Liver (tissue), 9 donors: ENCODE data around the gene HOXD12. TPM values are rescaled to one million over a fixed set of nuclear protein-coding genes. Genes with fewer than 3 reads are reported as not detected.

ENCODE experiments used
- DNase-seq: peaks from one replicate; pipeline ENCODE4 v3.0.0-alpha.2; 2017; ENCODE audit warnings: low spot score
- H3K27ac ChIP-seq, 2 donors: one replicate each; pipeline ENCODE4 v1.7.0; 2013; ENCODE audit warnings: inconsistent platforms in 2 of 2, low read length in 2 of 2, control low read depth in 1 of 2, low read depth in 1 of 2, mild to moderate bottlenecking in 1 of 2
- H3K27me3 ChIP-seq, 4 donors: one replicate each; pipeline versions ENCODE4 v1.6.1 to v1.7.0; 2013; ENCODE audit warnings: low read length in 3 of 4, inconsistent platforms in 1 of 4, mild to moderate bottlenecking in 1 of 4, moderate library complexity in 1 of 4; ENCODE audit not compliant: control insufficient read depth in 4 of 4, insufficient read depth in 4 of 4
- H3K36me3 ChIP-seq, 4 donors: one replicate each; pipeline versions ENCODE4 v1.6.1 to v1.7.0; 2013; ENCODE audit warnings: low read length in 3 of 4, mild to moderate bottlenecking in 3 of 4, low read depth in 1 of 4, moderate library complexity in 1 of 4; ENCODE audit not compliant: control insufficient read depth in 4 of 4, insufficient read depth in 3 of 4
- H3K4me1 ChIP-seq, 4 donors: one replicate each; pipeline versions ENCODE4 v1.6.1 to v1.7.0; 2013; ENCODE audit warnings: low read length in 3 of 4, mild to moderate bottlenecking in 3 of 4, moderate library complexity in 1 of 4; ENCODE audit not compliant: control insufficient read depth in 4 of 4, insufficient read depth in 4 of 4
- H3K4me3 ChIP-seq, 3 donors: one replicate each; pipeline versions ENCODE4 v1.6.1 to v1.7.0; 2013; ENCODE audit warnings: low read length in 3 of 3, control low read depth in 1 of 3, low read depth in 1 of 3, mild to moderate bottlenecking in 1 of 3
- H3K9ac ChIP-seq, 2 donors: one replicate each; pipeline ENCODE4 v1.7.0; 2013; ENCODE audit warnings: low read length in 2 of 2, mild to moderate bottlenecking in 2 of 2, moderate library complexity in 2 of 2, control low read depth in 1 of 2, low read depth in 1 of 2
- H3K9me3 ChIP-seq, 4 donors: one replicate each; pipeline versions ENCODE4 v1.6.1 to v1.7.0; 2013; ENCODE audit warnings: low read length in 3 of 4; ENCODE audit not compliant: control insufficient read depth in 4 of 4
- EGR1 ChIP-seq, 2 donors: IDR thresholded peaks; 2 replicates each; pipeline ENCODE4 v1.6.1; 2016 to 2018; ENCODE audit warnings: antibody characterized with exemption in 2 of 2, low read depth in 2 of 2
- FOXA2 ChIP-seq: IDR thresholded peaks from 2 replicates; pipeline ENCODE4 v1.6.1; 2016; ENCODE audit warnings: antibody characterized with exemption
- GABPA ChIP-seq, 2 donors: IDR thresholded peaks in 1 of 2; conservative IDR thresholded peaks in 1 of 2; 2 replicates each; pipeline ENCODE4 v1.6.1; 2016; ENCODE audit warnings: antibody characterized with exemption in 2 of 2, mild to moderate bottlenecking in 1 of 2, moderate library complexity in 1 of 2
- HNF4A ChIP-seq, 2 donors: conservative IDR thresholded peaks; 2 replicates each; pipeline ENCODE4 v1.6.1; 2016; ENCODE audit warnings: antibody characterized with exemption in 2 of 2, mild to moderate bottlenecking in 2 of 2
- HNF4G ChIP-seq: IDR thresholded peaks from 2 replicates; pipeline ENCODE4 v1.6.1; 2016; ENCODE audit warnings: antibody characterized with exemption
- JUND ChIP-seq, 2 donors: IDR thresholded peaks; 2 replicates each; pipeline ENCODE4 v1.6.1; 2016; ENCODE audit warnings: antibody characterized with exemption in 2 of 2
- NR2F2 ChIP-seq: IDR thresholded peaks from 2 replicates; pipeline ENCODE4 v1.6.1; 2016; ENCODE audit warnings: antibody characterized with exemption
- RAD21 ChIP-seq, 2 donors: IDR thresholded peaks; 2 replicates each; pipeline ENCODE4 v1.6.1; 2016; ENCODE audit warnings: antibody characterized with exemption in 2 of 2, mild to moderate bottlenecking in 2 of 2
- REST ChIP-seq: IDR thresholded peaks from 2 replicates; pipeline ENCODE4 v1.6.1; 2016; ENCODE audit warnings: antibody characterized with exemption, mild to moderate bottlenecking
- RXRA ChIP-seq, 2 donors: IDR thresholded peaks; 2 replicates each; pipeline ENCODE4 v1.6.1; 2017 to 2018; ENCODE audit warnings: antibody characterized with exemption in 2 of 2, mild to moderate bottlenecking in 1 of 2
- SP1 ChIP-seq: IDR thresholded peaks from 2 replicates; pipeline ENCODE4 v1.6.1; 2018; ENCODE audit warnings: antibody characterized with exemption, mild to moderate bottlenecking
- TAF1 ChIP-seq: conservative IDR thresholded peaks from 2 replicates; pipeline ENCODE4 v1.6.1; 2016; ENCODE audit warnings: antibody characterized with exemption, mild to moderate bottlenecking
- YY1 ChIP-seq: IDR thresholded peaks from 2 replicates; pipeline ENCODE4 v1.6.1; 2016; ENCODE audit warnings: antibody characterized with exemption, mild to moderate bottlenecking
- WGBS: extraction: QIAGEN DNeasy Blood & Tissue Kit; methylation state at CpG from one replicate; pipeline ENCODE4 v1.1.7; 2013; 5-methylcytosine and 5-hydroxymethylcytosine counted together
- polyA plus RNA-seq, 2 donors: library from polyadenylated mRNA; stranded (reverse) in 1 of 2; unstranded in 1 of 2; fragments of 200-250 nt in 1 of 2; fragments of >200 nt in 1 of 2; fragmentation: Nextera tagmentation in 1 of 2; extraction: Ambion mirVana in 1 of 2; gene quantifications; one replicate each; pipeline versions ENCODE4 v1.2.1 to v1.2.3, GENCODE V29; 2013 to 2015
- total RNA-seq, 2 donors: library from RNA; depleted of rRNA; stranded (reverse); fragments of >200 nt; gene quantifications; one replicate each; pipeline ENCODE4 v1.2.3, GENCODE V29; 2014
- TF ChIP-seq, protein P1 (sequence below): IDR thresholded peaks from 2 replicates; pipeline ENCODE4 v1.6.1; 2016; ENCODE audit warnings: antibody characterized with exemption
- TF ChIP-seq, protein P2 (sequence below): IDR thresholded peaks from 2 replicates; pipeline ENCODE4 v1.6.1; 2016; ENCODE audit warnings: antibody characterized with exemption
- TF ChIP-seq, protein P3 (sequence below): fragments of 150-350 bp; IDR thresholded peaks from 2 replicates; pipeline ENCODE4 v1.5.1; 2017; ENCODE audit warnings: improper control_type of control experiment, low read depth, low read length; ENCODE audit not compliant: missing input control
- donor health status: healthy.
- donor health status: healthy.
- donor health status: healthy.
- donor health status: healthy.
- donor health status: healthy.

HOXD12 gene
- total and polyA plus RNA-seq, 4 donors, result not detected

- peak; percentile 32 for DNase-seq
- Histone ChIP-seq H3K9me3 (no peaks in the 10 kb centered on the region), H3K36me3 (no peaks in the 10 kb centered on the region), H3K4me1 (peaks cover 10 to 21% (median 16%) of the 10 kb centered on the region in 4 donors), H3K27me3 (peaks cover 0 to 28% (median 15%) of the 10 kb centered on the region in 4 donors), H3K27ac (no peak overlapping the region), H3K4me3 (peak overlapping the region in 2 of 3 donors; percentile 49 to 57), H3K9ac (no peak overlapping the region)
- WGBS, result 9% methylated on average over 56 of the region's 56 CpGs
- TF ChIP-seq, protein P1, sequence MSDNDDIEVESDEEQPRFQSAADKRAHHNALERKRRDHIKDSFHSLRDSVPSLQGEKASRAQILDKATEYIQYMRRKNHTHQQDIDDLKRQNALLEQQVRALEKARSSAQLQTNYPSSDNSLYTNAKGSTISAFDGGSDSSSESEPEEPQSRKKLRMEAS, result no peak
- TF ChIP-seq HNF4G, result no peak
- TF ChIP-seq SP1, result no peak
- no peak for TF ChIP-seq NR2F2
- no peak for TF ChIP-seq JUND (IDR thresholded peaks at IDR 0.05)
- TF ChIP-seq YY1, result no peak
- no peak for TF ChIP-seq RXRA (IDR thresholded peaks at IDR 0.05)
- no peak for TF ChIP-seq HNF4A (conservative IDR thresholded peaks at IDR 0.05)
Measured at GRCh38 chr2:176066645-176067588, 32.7 kb upstream of the HOXD12 start.

DNA sequence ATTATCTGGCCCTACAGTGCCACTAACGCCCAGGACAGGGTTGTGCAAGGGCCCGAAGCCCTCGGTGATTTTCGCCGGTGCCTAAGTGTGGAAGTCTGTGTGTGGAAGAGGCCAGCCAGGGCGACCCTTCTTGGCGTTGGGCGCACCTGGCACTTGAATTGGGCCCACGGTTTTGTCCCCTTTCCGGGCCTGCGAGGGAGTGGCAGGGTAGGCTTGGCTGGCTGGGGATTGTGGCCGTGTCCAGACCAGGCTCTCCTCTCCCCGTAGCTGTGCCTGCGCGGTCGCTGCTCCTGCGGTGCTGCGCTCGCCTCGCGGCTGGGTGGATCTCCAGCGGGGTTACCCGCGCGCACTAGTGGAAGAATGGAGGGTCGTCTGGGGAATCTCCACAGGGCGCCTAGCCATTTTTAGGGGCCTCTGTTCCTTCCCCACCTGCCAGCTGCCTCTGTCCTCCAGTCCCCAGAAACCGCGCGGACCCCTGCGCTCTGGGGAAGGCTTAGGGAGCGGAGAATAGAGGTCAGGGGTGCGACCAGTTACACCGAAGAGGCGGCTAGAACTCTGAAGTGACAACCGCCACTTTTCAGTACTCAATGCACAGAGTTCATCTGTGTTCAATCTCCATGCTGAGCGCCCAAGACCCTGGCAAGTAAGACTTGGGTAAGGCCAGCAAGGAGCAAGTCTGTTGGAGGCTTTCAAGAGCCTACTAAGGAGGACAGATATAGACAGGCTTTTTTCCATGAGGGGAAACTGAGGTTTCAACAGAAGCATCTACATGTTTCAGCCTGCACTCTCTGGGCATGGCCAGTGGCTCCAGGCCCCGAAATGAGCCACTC lies 31.8 kb upstream of the HOXD12 start:
- peak overlapping the region; percentile 21 to 57 (median 49) for H3K4me3 ChIP-seq
- 7% methylated on average over 38 of the region's 38 CpGs for WGBS
- DNase-seq, result no peak
- peaks cover 10 to 21% (median 16%) of the 10 kb centered on the region in 4 donors for H3K4me1 ChIP-seq
- no peak for TF ChIP-seq HNF4G
- TF ChIP-seq REST, result no peak
- TF ChIP-seq JUND (IDR thresholded peaks at IDR 0.05), result no peak
- no peak for TF ChIP-seq SP1
- peak in 1 of 2 donors; percentile 42 for TF ChIP-seq RAD21 (IDR thresholded peaks at IDR 0.05)
- no peak for TF ChIP-seq GABPA (IDR thresholded peaks at IDR 0.05 in 1 of 2, conservative IDR thresholded peaks at IDR 0.05 in 1 of 2)
- TF ChIP-seq HNF4A (conservative IDR thresholded peaks at IDR 0.05), result no peak
- H3K27ac ChIP-seq, result no peak overlapping the region
- no peaks in the 10 kb centered on the region for H3K36me3 ChIP-seq
- peaks cover 0 to 31% (median 16%) of the 10 kb centered on the region in 4 donors for H3K27me3 ChIP-seq
- H3K9me3 ChIP-seq, result no peaks in the 10 kb centered on the region
- H3K9ac ChIP-seq, result no peak overlapping the region

- WGBS, result 7% methylated on average over 30 of the region's 30 CpGs
- TF ChIP-seq NR2F2 (no peak), FOXA2 (no peak), YY1 (no peak), TAF1 (no peak), EGR1 (IDR thresholded peaks at IDR 0.05; ENCODE audit: low read depth in 2 of 2) (no peak), RXRA (IDR thresholded peaks at IDR 0.05) (no peak), GABPA (IDR thresholded peaks at IDR 0.05 in 1 of 2, conservative IDR thresholded peaks at IDR 0.05 in 1 of 2) (no peak), HNF4A (conservative IDR thresholded peaks at IDR 0.05) (no peak)
- TF ChIP-seq, protein P2, sequence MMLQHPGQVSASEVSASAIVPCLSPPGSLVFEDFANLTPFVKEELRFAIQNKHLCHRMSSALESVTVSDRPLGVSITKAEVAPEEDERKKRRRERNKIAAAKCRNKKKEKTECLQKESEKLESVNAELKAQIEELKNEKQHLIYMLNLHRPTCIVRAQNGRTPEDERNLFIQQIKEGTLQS, result no peak
- TF ChIP-seq, protein P3, sequence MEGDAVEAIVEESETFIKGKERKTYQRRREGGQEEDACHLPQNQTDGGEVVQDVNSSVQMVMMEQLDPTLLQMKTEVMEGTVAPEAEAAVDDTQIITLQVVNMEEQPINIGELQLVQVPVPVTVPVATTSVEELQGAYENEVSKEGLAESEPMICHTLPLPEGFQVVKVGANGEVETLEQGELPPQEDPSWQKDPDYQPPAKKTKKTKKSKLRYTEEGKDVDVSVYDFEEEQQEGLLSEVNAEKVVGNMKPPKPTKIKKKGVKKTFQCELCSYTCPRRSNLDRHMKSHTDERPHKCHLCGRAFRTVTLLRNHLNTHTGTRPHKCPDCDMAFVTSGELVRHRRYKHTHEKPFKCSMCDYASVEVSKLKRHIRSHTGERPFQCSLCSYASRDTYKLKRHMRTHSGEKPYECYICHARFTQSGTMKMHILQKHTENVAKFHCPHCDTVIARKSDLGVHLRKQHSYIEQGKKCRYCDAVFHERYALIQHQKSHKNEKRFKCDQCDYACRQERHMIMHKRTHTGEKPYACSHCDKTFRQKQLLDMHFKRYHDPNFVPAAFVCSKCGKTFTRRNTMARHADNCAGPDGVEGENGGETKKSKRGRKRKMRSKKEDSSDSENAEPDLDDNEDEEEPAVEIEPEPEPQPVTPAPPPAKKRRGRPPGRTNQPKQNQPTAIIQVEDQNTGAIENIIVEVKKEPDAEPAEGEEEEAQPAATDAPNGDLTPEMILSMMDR, result no peak
- TF ChIP-seq, protein P1, result no peak
Measured at GRCh38 chr2:176068419-176068832, 31.2 kb upstream of the HOXD12 start.

More at GRCh38 chr2:176068419-176068832, 31.2 kb upstream of the HOXD12 start:
- H3K9me3 ChIP-seq, result no peaks in the 10 kb centered on the region
- H3K27me3 ChIP-seq, result peaks cover 0 to 35% (median 19%) of the 10 kb centered on the region in 4 donors
- peak; percentile 29 for DNase-seq
- no peak overlapping the region for H3K9ac ChIP-seq
- H3K4me1 ChIP-seq, result peaks cover 10 to 21% (median 16%) of the 10 kb centered on the region in 4 donors
- no peak overlapping the region for H3K27ac ChIP-seq
- peak overlapping the region in 1 of 3 donors; percentile 49 for H3K4me3 ChIP-seq
- no peaks in the 10 kb centered on the region for H3K36me3 ChIP-seq
